GM12878 (cell line): ENCODE results near the gene GHDC. TPM values are rescaled to one million over a fixed set of nuclear protein-coding genes. Genes with fewer than 3 reads are reported as not detected.

Source experiments
- ATAC-seq: fragments of 200-7000 bp; cut with Tn5 transposase; 3 replicates; pipeline ENCODE4 v1.9.1; 2020; ENCODE audit warnings: mild to moderate bottlenecking, moderate library complexity
- BruUV-seq: library from RNA; stranded (reverse); fragments of 400-500 nt; replicated peaks from 2 replicates; lab custom pipeline; 2021; lab: Mats Ljungman, UMichigan
- CTCF ChIA-PET: fragments of 300-600 bp; sonication (Branson Sonifier 250); formaldehyde crosslinking; extraction: SDS; loops from one replicate; lab custom pipeline; 2021; ENCODE audit warnings: inconsistent platforms; lab: Yijun Ruan, JAX
- POLR2A ChIA-PET: fragments of 350-600 bp; formaldehyde crosslinking; extraction: SDS; loops from one replicate; lab custom pipeline; 2021; ENCODE audit warnings: inconsistent platforms; lab: Charles Lee
- RAD21 ChIA-PET: fragments of 300-600 bp; sonication (Branson Sonifier 250); formaldehyde crosslinking; loops from one replicate; lab custom pipeline; 2023; ENCODE audit warnings: antibody characterized with exemption; ENCODE audit not compliant: unreplicated experiment; lab: Charles Lee
- SMC1A ChIA-PET: fragments of 300-600 bp; sonication (Branson Sonifier 250); formaldehyde crosslinking; loops from one replicate; lab custom pipeline; 2023; ENCODE audit not compliant: unreplicated experiment, uncharacterized antibody; lab: Charles Lee
- DNase-seq: peaks from one replicate; pipeline ENCODE4 v3.0.0-alpha.2; 2011; ENCODE audit warnings: low read depth, low spot score
- FAIRE-seq: peaks from 3 replicates; lab custom pipeline; 2011; peaks lifted over from hg19 to GRCh38; lab: Jason Lieb, UNC
- H2AFZ ChIP-seq: 2 replicates; pipeline ENCODE4 v1.6.0; 2011; ENCODE audit warnings: low read depth, low read length, control low read depth; ENCODE audit not compliant: control insufficient read depth
- H3K27ac ChIP-seq: 2 replicates; pipeline ENCODE4 v1.5.1; 2011; ENCODE audit warnings: control low read depth; ENCODE audit not compliant: control insufficient read depth, insufficient read depth
- H3K27me3 ChIP-seq, 2 experiments: replicated peaks in 1 of 2; 2 replicates each; pipeline versions ENCODE4 v1.6.0 to v1.6.1; 2011; ENCODE audit warnings: low read length in 1 of 2; ENCODE audit not compliant: control insufficient read depth in 2 of 2, insufficient read depth in 2 of 2
- H3K36me3 ChIP-seq, 2 experiments: 2 replicates each; pipeline ENCODE4 v1.5.1; 2011; ENCODE audit warnings: low read length in 1 of 2; ENCODE audit not compliant: control insufficient read depth in 2 of 2, insufficient read depth in 2 of 2
- H3K4me1 ChIP-seq: 2 replicates; pipeline ENCODE4 v1.6.1; 2011; ENCODE audit warnings: mild to moderate bottlenecking, low read length, moderate library complexity, mixed read lengths; ENCODE audit not compliant: control insufficient read depth, insufficient read depth
- H3K4me2 ChIP-seq: 2 replicates; pipeline ENCODE4 v1.6.0; 2011; ENCODE audit warnings: control low read depth; ENCODE audit not compliant: control insufficient read depth, insufficient read depth
- H3K4me3 ChIP-seq: fragments of 200-600 bp; sonication (generic); 2 replicates; pipeline ENCODE4 v1.5.1; 2016
- H3K79me2 ChIP-seq: 2 replicates; pipeline ENCODE4 v1.6.0; 2011; ENCODE audit warnings: low read length; ENCODE audit not compliant: control insufficient read depth, insufficient read depth
- H3K9ac ChIP-seq: 2 replicates; pipeline ENCODE4 v1.8.0; 2011; ENCODE audit warnings: low read length, control low read depth, mixed read lengths; ENCODE audit not compliant: control insufficient read depth, insufficient read depth
- H3K9me3 ChIP-seq: replicated peaks from 3 replicates; pipeline ENCODE4 v1.5.1; 2011; ENCODE audit warnings: mild to moderate bottlenecking, low read length; ENCODE audit not compliant: control insufficient read depth, insufficient read depth
- H4K20me1 ChIP-seq: 2 replicates; pipeline ENCODE4 v1.6.0; 2011; ENCODE audit not compliant: control insufficient read depth, insufficient read depth
- ASH2L ChIP-seq: fragments of 300-600, 200-600 bp; sonication (generic); IDR thresholded peaks from 2 replicates; pipeline ENCODE4 v1.6.1; 2017; ENCODE audit warnings: low read depth, mild to moderate bottlenecking, borderline replicate concordance
- BCL11A ChIP-seq: IDR thresholded peaks from 2 replicates; pipeline ENCODE4 v1.6.1; 2011; ENCODE audit warnings: low read depth, low read length
- BMI1 ChIP-seq: fragments of 450-650 bp; IDR thresholded peaks from 2 replicates; pipeline ENCODE4 v1.6.1; 2016; ENCODE audit warnings: mild to moderate bottlenecking, moderate library complexity, borderline replicate concordance
- CEBPB ChIP-seq, 2 experiments: fragments of 150-350 bp in 1 of 2; IDR thresholded peaks; 2 replicates each; pipeline ENCODE4 v1.6.1; 2012 to 2014; ENCODE audit warnings: low read depth in 2 of 2, low read length in 2 of 2, borderline replicate concordance in 1 of 2, inconsistent platforms in 1 of 2
- ETV6 ChIP-seq, 2 experiments: fragments of 450-650 bp in 1 of 2; IDR thresholded peaks in 1 of 2; conservative IDR thresholded peaks in 1 of 2; 2 replicates each; pipeline ENCODE4 v1.6.1; 2014; ENCODE audit warnings: antibody characterized with exemption in 1 of 2, borderline replicate concordance in 1 of 2, low read depth in 1 of 2, mild to moderate bottlenecking in 1 of 2, moderate library complexity in 1 of 2
- FOS ChIP-seq: IDR thresholded peaks from 3 replicates; pipeline ENCODE4 v1.6.1; 2011; ENCODE audit warnings: borderline replicate concordance; ENCODE audit not compliant: insufficient read length; ENCODE audit errors: extremely low read depth
- GABPA ChIP-seq: IDR thresholded peaks from 2 replicates; pipeline ENCODE4 v1.6.1; 2014; ENCODE audit warnings: antibody characterized with exemption, low read depth, mild to moderate bottlenecking, inconsistent platforms
- HSF1 ChIP-seq: fragments of 150-350 bp; IDR thresholded peaks from 2 replicates; pipeline ENCODE4 v1.6.1; 2014; ENCODE audit warnings: mild to moderate bottlenecking, low read depth, low read length
- PKNOX1 ChIP-seq: fragments of 450-650 bp; IDR thresholded peaks from 2 replicates; pipeline ENCODE4 v1.6.1; 2016; ENCODE audit warnings: mild to moderate bottlenecking
- PML ChIP-seq: IDR thresholded peaks from 2 replicates; pipeline ENCODE4 v1.6.1; 2012; ENCODE audit warnings: low read length, inconsistent platforms
- POLR2A ChIP-seq: IDR thresholded peaks from 2 replicates; pipeline ENCODE4 v1.6.1; 2011; ENCODE audit warnings: low read depth, mild to moderate bottlenecking, low read length
- POLR2AphosphoS5 ChIP-seq: IDR thresholded peaks from 2 replicates; pipeline ENCODE4 v1.6.1; 2011; ENCODE audit warnings: mild to moderate bottlenecking, low read length, inconsistent platforms
- POU2F2 ChIP-seq: IDR thresholded peaks from 3 replicates; pipeline ENCODE4 v1.6.1; 2011; ENCODE audit warnings: low read depth, mild to moderate bottlenecking, low read length, borderline replicate concordance
- SMAD5 ChIP-seq: IDR thresholded peaks from 2 replicates; pipeline ENCODE4 v1.6.1; 2016; ENCODE audit warnings: antibody characterized with exemption, low read depth
- SREBF2 ChIP-seq: IDR thresholded peaks from 2 replicates; pipeline ENCODE4 v1.6.1; 2012; ENCODE audit warnings: mild to moderate bottlenecking, low read length
- USF2 ChIP-seq: IDR thresholded peaks from 2 replicates; pipeline ENCODE4 v1.6.1; 2011; ENCODE audit warnings: low read depth, low read length, improper control_type of control experiment, borderline replicate concordance
- ZBTB11 ChIP-seq: fragments of 450-650 bp; formaldehyde crosslinking; IDR thresholded peaks from 2 replicates; pipeline ENCODE4 v1.5.0; 2022; ENCODE audit warnings: mild to moderate bottlenecking, missing genetic modification characterization
- whole genome bisulfite sequencing: methylation state at CpG from one replicate; pipeline ENCODE4 v1.1.6; 2016; ENCODE audit warnings: low lambda C conversion rate; ENCODE audit not compliant: insufficient replicate concordance, insufficient coverage; ENCODE audit errors: missing lambda C conversion rate; 5-methylcytosine and 5-hydroxymethylcytosine counted together
- in situ Hi-C: fragments of 300-500 bp; cut with MboI; formaldehyde crosslinking; loops from 9 replicates; pipeline ENCODE4 v1.14.3; 2018; ENCODE audit warnings: mixed read lengths
- intact Hi-C: fragments of 100-400 bp; cut with micrococcal nuclease; formaldehyde crosslinking; loops from one replicate; pipeline ENCODE4 v1.14.2; 2022; ENCODE audit not compliant: unreplicated experiment
- polyA plus RNA-seq, 11 experiments: library from polyadenylated mRNA; depleted of rRNA in 4 of 11; unstranded in 6 of 11; stranded (reverse) in 5 of 11; fragments of >200 nt; fragmentation: Nextera tagmentation in 4 of 11; fragmentation: Illumina TruSeq in 1 of 11; extraction: Ambion mirVana in 4 of 11; extraction: Trizol in 1 of 11; gene quantifications; 1 replicate in 1 of 11; 2 replicates in 10 of 11; pipeline versions ENCODE4 v1.2.1 to v1.2.3, GENCODE V29; 2011 to 2016; ENCODE audit warnings: inconsistent platforms in 2 of 11, missing spikeins in 2 of 11, low read depth in 1 of 11
- total RNA-seq, 4 experiments: library from RNA; depleted of rRNA in 3 of 4; stranded (reverse); fragments of >200 nt in 3 of 4; fragmentation: Illumina TruSeq in 1 of 4; extraction: Trizol in 1 of 4; gene quantifications; 2 replicates each; pipeline versions ENCODE4 v1.2.1 to v1.2.3, GENCODE V29; 2013 to 2021

The GHDC gene
- total and polyA plus RNA-seq, 10 of the 15 experiments (the other 5 are each of a cell fraction or from before 2014, with no cell fraction given) = 0.72 to 20.6 (median 12.9) TPM

- H3K4me3 ChIP-seq = no peak overlapping the region
- no peak for ATAC-seq
- H3K79me2 ChIP-seq = peaks cover 48% of the 10 kb centered on the region
- H3K36me3 ChIP-seq = peaks cover 4 to 7% of the 10 kb centered on the region in 2 experiments; a peak in 3 of 4 replicates
- FAIRE-seq = no peak
- ChIA-PET POLR2A (no interaction called here), CTCF (no interaction called here), RAD21 (no interaction called here), SMC1A (no interaction called here)
- H3K9me3 ChIP-seq = no peaks in the 10 kb centered on the region
- no peak overlapping the region for H3K4me2 ChIP-seq
- no peak overlapping the region for H2AFZ ChIP-seq
- no peaks in the 10 kb centered on the region; the same call in 1 of the 2 replicates for H3K4me1 ChIP-seq
- no peak overlapping the region for H3K9ac ChIP-seq
- H3K27ac ChIP-seq = no peak overlapping the region
- WGBS = 87% methylated on average over 13 of the region's 13 CpGs
- 0 out of 2 replicates have a peak, but pooled peaks cover 3% of the 10 kb centered on the region for H4K20me1 ChIP-seq
- BruUV-seq = TSS peak; percentile 17
- intact Hi-C loops = no loop called here
- no peak for DNase-seq
- no peaks in the 10 kb centered on the region for H3K27me3 ChIP-seq
- in situ Hi-C loops = no loop called here
- TF ChIP-seq ETV6 (conservative IDR thresholded peaks at IDR 0.05 in 1 of 2, IDR thresholded peaks at IDR 0.05 in 1 of 2; ENCODE audit: borderline replicate concordance in 1 of 2, low read depth in 1 of 2) = no peak
- TF ChIP-seq SREBF2 = no peak
- no peak for TF ChIP-seq BCL11A
- no peak for TF ChIP-seq BMI1
- TF ChIP-seq PKNOX1 = no peak
- TF ChIP-seq GABPA = no peak
- no peak for TF ChIP-seq FOS
- TF ChIP-seq PML = no peak
- TF ChIP-seq CEBPB (IDR thresholded peaks at IDR 0.05; ENCODE audit: borderline replicate concordance in 1 of 2, low read depth in 2 of 2, low read length in 2 of 2) = no peak
- TF ChIP-seq SMAD5 = no peak
- no peak for TF ChIP-seq HSF1
- TF ChIP-seq ZBTB11 (CRISPR knock-in tag) = no peak
- no peak for TF ChIP-seq POU2F2
- no peak for TF ChIP-seq ASH2L
- TF ChIP-seq POLR2A = no peak
- no peak for TF ChIP-seq USF2
- TF ChIP-seq POLR2AphosphoS5 = no peak
Observed at GRCh38 chr17:42146911-42147607, 47.2 kb downstream of the GHDC start.
